ENCODE results near the gene FMR1NB.

DNA sequence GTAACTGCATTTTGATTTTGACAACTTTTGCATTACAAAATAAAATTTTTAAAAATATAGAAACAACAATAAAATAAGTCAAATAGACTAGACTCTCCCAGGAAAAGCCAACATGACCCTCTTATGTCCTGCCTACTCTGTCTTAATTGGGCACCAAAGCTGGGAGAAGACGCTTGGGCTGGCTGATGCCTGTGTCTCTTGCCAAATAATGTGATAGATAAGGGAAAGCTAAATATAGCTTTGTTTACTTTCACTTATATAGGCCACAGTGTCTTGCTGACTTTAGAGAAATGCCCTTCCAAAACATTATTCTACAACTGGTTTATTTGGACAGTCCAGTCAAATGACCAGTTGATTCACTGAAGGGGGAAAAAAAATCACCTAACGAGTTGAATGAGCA lies 54.2 kb downstream of the FMR1NB start:
- TF ChIP-seq SCRT2 (tag by site-specific recombination; IDR thresholded peaks at IDR 0.05) (no peak), ZNF302 (tag by site-specific recombination; IDR thresholded peaks at IDR 0.05; ENCODE audit: low read depth) (no peak), ZSCAN30 (tag by site-specific recombination; IDR thresholded peaks at IDR 0.05) (no peak), TCF7L2 (IDR thresholded peaks at IDR 0.05; ENCODE audit: borderline replicate concordance, low read depth, low read length) (no peak), ZSCAN23 (tag by site-specific recombination; IDR thresholded peaks at IDR 0.05) (no peak), ZNF24 (tag by site-specific recombination; IDR thresholded peaks at IDR 0.05) (no peak)
- TF ChIP-seq, protein P1, sequence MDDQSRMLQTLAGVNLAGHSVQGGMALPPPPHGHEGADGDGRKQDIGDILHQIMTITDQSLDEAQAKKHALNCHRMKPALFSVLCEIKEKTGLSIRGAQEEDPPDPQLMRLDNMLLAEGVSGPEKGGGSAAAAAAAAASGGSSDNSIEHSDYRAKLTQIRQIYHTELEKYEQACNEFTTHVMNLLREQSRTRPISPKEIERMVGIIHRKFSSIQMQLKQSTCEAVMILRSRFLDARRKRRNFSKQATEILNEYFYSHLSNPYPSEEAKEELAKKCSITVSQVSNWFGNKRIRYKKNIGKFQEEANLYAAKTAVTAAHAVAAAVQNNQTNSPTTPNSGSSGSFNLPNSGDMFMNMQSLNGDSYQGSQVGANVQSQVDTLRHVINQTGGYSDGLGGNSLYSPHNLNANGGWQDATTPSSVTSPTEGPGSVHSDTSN (CRISPR knock-in tag; IDR thresholded peaks at IDR 0.05) = no peak
- TF ChIP-seq, protein P2, sequence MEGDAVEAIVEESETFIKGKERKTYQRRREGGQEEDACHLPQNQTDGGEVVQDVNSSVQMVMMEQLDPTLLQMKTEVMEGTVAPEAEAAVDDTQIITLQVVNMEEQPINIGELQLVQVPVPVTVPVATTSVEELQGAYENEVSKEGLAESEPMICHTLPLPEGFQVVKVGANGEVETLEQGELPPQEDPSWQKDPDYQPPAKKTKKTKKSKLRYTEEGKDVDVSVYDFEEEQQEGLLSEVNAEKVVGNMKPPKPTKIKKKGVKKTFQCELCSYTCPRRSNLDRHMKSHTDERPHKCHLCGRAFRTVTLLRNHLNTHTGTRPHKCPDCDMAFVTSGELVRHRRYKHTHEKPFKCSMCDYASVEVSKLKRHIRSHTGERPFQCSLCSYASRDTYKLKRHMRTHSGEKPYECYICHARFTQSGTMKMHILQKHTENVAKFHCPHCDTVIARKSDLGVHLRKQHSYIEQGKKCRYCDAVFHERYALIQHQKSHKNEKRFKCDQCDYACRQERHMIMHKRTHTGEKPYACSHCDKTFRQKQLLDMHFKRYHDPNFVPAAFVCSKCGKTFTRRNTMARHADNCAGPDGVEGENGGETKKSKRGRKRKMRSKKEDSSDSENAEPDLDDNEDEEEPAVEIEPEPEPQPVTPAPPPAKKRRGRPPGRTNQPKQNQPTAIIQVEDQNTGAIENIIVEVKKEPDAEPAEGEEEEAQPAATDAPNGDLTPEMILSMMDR (tag by site-specific recombination; IDR thresholded peaks at IDR 0.05) = no peak
- TF ChIP-seq, protein P3, sequence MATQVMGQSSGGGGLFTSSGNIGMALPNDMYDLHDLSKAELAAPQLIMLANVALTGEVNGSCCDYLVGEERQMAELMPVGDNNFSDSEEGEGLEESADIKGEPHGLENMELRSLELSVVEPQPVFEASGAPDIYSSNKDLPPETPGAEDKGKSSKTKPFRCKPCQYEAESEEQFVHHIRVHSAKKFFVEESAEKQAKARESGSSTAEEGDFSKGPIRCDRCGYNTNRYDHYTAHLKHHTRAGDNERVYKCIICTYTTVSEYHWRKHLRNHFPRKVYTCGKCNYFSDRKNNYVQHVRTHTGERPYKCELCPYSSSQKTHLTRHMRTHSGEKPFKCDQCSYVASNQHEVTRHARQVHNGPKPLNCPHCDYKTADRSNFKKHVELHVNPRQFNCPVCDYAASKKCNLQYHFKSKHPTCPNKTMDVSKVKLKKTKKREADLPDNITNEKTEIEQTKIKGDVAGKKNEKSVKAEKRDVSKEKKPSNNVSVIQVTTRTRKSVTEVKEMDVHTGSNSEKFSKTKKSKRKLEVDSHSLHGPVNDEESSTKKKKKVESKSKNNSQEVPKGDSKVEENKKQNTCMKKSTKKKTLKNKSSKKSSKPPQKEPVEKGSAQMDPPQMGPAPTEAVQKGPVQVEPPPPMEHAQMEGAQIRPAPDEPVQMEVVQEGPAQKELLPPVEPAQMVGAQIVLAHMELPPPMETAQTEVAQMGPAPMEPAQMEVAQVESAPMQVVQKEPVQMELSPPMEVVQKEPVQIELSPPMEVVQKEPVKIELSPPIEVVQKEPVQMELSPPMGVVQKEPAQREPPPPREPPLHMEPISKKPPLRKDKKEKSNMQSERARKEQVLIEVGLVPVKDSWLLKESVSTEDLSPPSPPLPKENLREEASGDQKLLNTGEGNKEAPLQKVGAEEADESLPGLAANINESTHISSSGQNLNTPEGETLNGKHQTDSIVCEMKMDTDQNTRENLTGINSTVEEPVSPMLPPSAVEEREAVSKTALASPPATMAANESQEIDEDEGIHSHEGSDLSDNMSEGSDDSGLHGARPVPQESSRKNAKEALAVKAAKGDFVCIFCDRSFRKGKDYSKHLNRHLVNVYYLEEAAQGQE (tag by site-specific recombination; IDR thresholded peaks at IDR 0.05) = no peak
